Left ventricle myocardium inferior (tissue), 1 donor: Measurements from ENCODE around the gene SYK. TPM values are rescaled to one million over a fixed set of nuclear protein-coding genes. Genes with fewer than 3 reads are reported as not detected.
"Not testable (repeated sequence)": the region's sequence is repeated elsewhere in the genome, so short reads cannot be mapped to it uniquely, and the experiment has no call there.

Experiments used
- DNase-seq: peaks from one replicate; pipeline ENCODE4 v3.0.0-alpha.2; 2020
- H3K27ac ChIP-seq: fragments of 200-600 bp; replicated peaks from 2 replicates; pipeline ENCODE4 v1.8.0; 2021
- H3K27me3 ChIP-seq: fragments of 200-600 bp; 2 replicates; pipeline ENCODE4 v1.8.0; 2021; ENCODE audit warnings: low read depth
- H3K36me3 ChIP-seq: fragments of 200-600 bp; 2 replicates; pipeline ENCODE4 v1.8.0; 2021
- H3K4me1 ChIP-seq: fragments of 200-600 bp; 2 replicates; pipeline ENCODE4 v1.8.0; 2021
- H3K4me3 ChIP-seq: fragments of 200-600 bp; 2 replicates; pipeline ENCODE4 v1.8.0; 2021; ENCODE audit warnings: mild to moderate bottlenecking, moderate library complexity
- H3K9me3 ChIP-seq: fragments of 200-600 bp; replicated peaks from 2 replicates; pipeline ENCODE4 v1.8.0; 2021
- CTCF ChIP-seq: fragments of 200-600 bp; IDR thresholded peaks from 2 replicates; pipeline ENCODE4 v1.8.0; 2021; ENCODE audit warnings: antibody characterized with exemption, mild to moderate bottlenecking, borderline replicate concordance
- intact Hi-C: fragments of 100-400 bp; cut with micrococcal nuclease; formaldehyde crosslinking; loops from one replicate; pipeline ENCODE4 v1.11.0; 2022
- total RNA-seq: library from RNA; stranded (reverse); fragmentation: NEBNext Ultra II Directional; extraction: Animal tissue kit (Norgen Biotek cat#: 25700); gene quantifications from one replicate; pipeline ENCODE4 v1.2.1, GENCODE V29; 2021
- donor health status: DM: no; HTN: yes; CAD: no; lungs with severe emphysema.

Gene SYK
- total RNA-seq, 1 donor from 2014 or later: 5.4 TPM

GRCh38 chr9:90883661-90884060, 82.0 kb downstream of the SYK start:
- Histone ChIP-seq H3K4me3 (no peak overlapping the region), H3K27me3 (peaks cover 2% of the 10 kb centered on the region), H3K36me3 (no peaks in the 10 kb centered on the region), H3K27ac (no peak overlapping the region), H3K4me1 (no peaks in the 10 kb centered on the region), H3K9me3 (peaks cover 23% of the 10 kb centered on the region)
- no peak for TF ChIP-seq CTCF
- intact Hi-C loops: no loop called here
- DNase-seq: no peak

GRCh38 chr9:90884178-90884577, 82.6 kb downstream of the SYK start:
- H3K4me1 ChIP-seq: no peaks in the 10 kb centered on the region
- no peak overlapping the region for H3K27ac ChIP-seq
- peaks cover 23% of the 10 kb centered on the region for H3K9me3 ChIP-seq
- H3K27me3 ChIP-seq: peaks cover 7% of the 10 kb centered on the region
- TF ChIP-seq CTCF: no peak
- no peak overlapping the region for H3K4me3 ChIP-seq
- H3K36me3 ChIP-seq: no peaks in the 10 kb centered on the region
- no peak for DNase-seq
- intact Hi-C loops: no loop called here

GRCh38 chr9:90886868-90887267, 85.2 kb downstream of the SYK start:
- H3K27me3 ChIP-seq: peaks cover 27% of the 10 kb centered on the region
- DNase-seq, H3K4me1 ChIP-seq, H3K4me3 ChIP-seq, H3K36me3 ChIP-seq, intact Hi-C loops, H3K27ac ChIP-seq: not testable (repeated sequence)
- peaks cover 23% of the 10 kb centered on the region for H3K9me3 ChIP-seq

GRCh38 chr9:90888941-90889340, 87.3 kb downstream of the SYK start:
- intact Hi-C loops: no loop called here
- no peaks in the 10 kb centered on the region for H3K4me1 ChIP-seq
- H3K36me3 ChIP-seq: no peaks in the 10 kb centered on the region
- H3K9me3 ChIP-seq: peaks cover 23% of the 10 kb centered on the region
- H3K27ac ChIP-seq: no peak overlapping the region
- no peak overlapping the region for H3K4me3 ChIP-seq
- DNase-seq: no peak
- peaks cover 32% of the 10 kb centered on the region for H3K27me3 ChIP-seq
- TF ChIP-seq CTCF: no peak

GRCh38 chr9:90890146-90890810, 88.7 kb downstream of the SYK start:
- Histone ChIP-seq H3K4me3 (no peak overlapping the region), H3K27me3 (peaks cover 33% of the 10 kb centered on the region), H3K4me1 (no peaks in the 10 kb centered on the region), H3K27ac (no peak overlapping the region), H3K36me3 (no peaks in the 10 kb centered on the region), H3K9me3 (peaks cover 18% of the 10 kb centered on the region)
- no peak for TF ChIP-seq CTCF
- DNase-seq: no peak
- intact Hi-C loops: no loop called here

- peaks cover 33% of the 10 kb centered on the region for H3K27me3 ChIP-seq
- no peak for TF ChIP-seq CTCF
- H3K4me1 ChIP-seq: no peaks in the 10 kb centered on the region
- H3K4me3 ChIP-seq: no peak overlapping the region
- H3K9me3 ChIP-seq: peaks cover 6% of the 10 kb centered on the region
- intact Hi-C loops: no loop called here
- no peak overlapping the region for H3K27ac ChIP-seq
- H3K36me3 ChIP-seq: no peaks in the 10 kb centered on the region
- no peak for DNase-seq
Observed at GRCh38 chr9:90891308-90892040, 89.9 kb downstream of the SYK start.
